HTR-8/SVneo (cell line): ENCODE measurements around the gene TRIM28.
A peak's percentile ranks its signal among the peaks of the same experiment; 100 is the strongest.
"Not testable (repeated sequence)": the region's sequence is repeated elsewhere in the genome, so short reads cannot be mapped to it uniquely, and the experiment has no call there.

Experiments
- DNase-seq: peaks from one replicate; pipeline ENCODE4 v3.0.0; 2011; ENCODE audit warnings: low spot score, mixed read lengths; ENCODE audit not compliant: insufficient read length
- FAIRE-seq: peaks from 2 replicates; lab custom pipeline; 2011; peaks lifted over from hg19 to GRCh38; lab: Jason Lieb, UNC

TRIM28 gene

DNA sequence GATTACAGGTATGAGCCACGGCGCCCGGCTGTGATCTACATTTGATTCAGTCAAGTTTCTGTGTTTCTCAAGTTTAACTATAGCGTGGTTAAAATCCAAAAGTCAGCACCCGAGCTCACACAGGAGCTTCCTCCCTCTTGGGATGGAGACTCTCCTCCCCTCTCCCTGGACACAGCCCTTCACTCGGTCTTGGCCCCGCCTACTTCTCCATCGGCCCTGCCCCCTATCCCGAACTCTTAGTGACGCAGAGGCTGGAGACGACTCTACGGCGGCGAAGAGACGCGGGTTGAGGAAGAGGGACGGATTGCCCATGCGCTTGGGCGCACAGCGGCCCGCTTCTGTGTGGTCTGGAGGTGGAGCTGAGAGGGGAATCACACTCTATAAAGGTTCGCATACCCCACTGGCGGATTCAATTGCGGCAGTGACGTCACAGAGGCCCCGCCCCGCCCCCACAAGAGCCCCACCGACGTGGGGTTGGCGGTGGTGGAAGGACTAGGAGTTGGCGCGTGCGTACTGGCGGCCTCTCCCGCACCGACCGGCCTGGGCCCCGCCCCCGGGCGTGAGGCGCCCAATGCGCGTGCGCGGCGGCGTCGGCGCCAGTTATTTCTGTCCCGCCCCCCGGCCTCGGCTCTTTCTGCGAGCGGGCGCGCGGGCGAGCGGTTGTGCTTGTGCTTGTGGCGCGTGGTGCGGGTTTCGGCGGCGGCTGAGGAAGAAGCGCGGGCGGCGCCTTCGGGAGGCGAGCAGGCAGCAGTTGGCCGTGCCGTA lies at the start of gene TRIM28:
Gene TRIM28, plus strand, starts transcription at position 239 of the 765 bp plus-strand sequence. CDS start 694 bp downstream, outside the sequence.
- peak; percentile 94 for FAIRE-seq
- peak; percentile 98 for DNase-seq

DNA sequence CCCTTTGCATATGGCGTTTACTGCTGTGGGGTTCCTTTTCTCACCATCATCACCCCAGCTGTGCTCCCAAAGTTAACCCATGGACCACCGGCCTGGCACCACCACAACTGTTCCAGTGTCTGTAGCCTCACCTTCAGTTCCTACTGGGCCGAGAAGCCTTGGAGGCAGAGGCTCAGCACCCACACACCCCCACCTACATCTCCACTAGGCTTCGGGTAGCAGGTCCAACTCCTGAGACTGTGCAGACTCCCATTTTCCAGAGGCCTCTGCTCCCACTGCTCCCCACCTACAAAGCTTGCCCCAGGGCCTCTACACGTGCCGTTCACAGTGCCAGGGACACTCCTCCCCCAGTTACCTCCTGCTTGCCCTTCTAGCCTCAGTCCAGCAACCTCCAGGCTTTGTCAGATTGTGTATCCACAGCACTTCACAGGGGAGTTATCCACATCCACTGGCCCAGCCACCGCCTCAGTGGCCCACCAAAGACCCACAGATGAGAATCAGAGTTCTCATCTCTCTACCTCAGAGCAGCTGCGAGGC lies 46.2 kb upstream of the TRIM28 start:
- FAIRE-seq (no peak), DNase-seq (no peak)

DNA sequence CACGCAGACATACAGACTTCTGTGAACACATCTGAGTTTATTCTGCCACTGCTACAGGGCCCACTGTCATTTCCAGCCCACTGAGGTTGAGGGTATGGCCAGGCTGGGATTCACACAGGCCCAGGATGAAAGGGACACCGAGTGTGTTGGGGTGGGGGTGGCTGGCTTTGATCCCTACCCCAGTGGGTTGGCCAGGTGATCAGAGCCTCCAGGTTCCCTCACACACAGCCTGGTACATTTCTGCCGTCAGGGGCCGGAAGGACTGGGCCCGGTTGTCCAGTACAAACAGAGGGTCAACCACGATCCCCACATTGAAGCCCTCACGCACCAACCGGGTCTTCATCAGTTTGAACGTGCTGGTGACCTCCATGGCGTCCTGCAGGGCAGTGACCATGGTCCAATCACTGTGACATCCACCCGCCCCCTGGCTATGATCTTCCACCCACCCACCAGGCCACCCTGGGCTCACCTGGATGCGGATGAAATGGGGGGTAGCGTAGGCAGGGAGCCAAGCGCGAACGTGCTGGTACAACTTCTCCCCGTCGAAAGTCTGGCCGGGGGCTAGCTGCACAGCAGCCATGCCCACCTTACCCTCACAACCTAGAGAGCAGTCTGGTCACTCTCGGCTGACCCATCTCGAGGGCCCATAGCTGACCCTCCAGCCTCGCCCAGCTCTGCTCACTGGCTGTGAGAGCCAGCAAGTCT lies 45.4 kb upstream of the TRIM28 start:
- no peak for DNase-seq
- FAIRE-seq = no peak

DNA sequence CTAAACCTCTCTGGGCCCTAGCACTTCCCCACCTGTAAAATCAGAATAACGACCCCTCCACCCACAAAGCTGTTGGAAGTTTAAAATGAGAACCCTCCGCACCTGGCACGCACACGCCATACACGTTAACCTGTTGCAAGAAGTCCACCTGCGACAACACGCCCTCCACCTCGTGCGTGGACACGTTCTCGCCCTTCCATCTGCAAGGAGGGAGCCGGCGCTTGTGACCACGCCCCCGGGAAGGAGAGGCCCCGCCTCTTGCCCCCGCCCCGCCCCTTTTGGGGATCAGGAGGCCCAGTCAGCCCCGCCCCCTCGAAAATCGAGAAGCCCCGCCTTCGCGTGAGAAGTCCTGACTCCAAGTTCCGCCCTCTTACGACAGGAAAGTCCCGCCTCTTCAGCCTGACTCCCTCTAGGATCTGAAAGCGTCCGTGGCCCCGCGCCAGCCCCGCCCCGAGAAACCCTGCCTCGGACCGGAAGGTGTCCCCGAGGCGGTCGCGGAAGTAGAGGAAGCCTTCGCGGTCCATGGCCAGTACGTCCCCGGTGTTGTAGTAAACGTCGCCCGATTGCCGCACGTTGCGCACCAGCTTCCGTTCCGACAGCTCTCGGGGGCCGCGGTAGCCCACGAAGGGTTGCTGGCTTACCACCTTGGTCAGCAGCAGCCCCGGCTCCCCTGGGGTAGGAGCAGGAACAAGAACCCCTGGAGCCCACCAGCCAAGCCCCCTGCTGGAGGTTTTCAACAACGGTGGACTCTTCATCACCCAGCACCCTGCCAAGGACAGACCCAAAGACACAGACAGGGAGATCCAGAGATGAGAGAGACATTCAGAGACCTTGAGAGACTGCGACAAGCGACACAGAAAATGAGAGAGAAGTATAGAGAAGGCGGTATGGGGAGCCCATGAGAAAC lies 44.6 kb upstream of the TRIM28 start:
- FAIRE-seq = peak; percentile 55
- peak; percentile 95 for DNase-seq

DNA sequence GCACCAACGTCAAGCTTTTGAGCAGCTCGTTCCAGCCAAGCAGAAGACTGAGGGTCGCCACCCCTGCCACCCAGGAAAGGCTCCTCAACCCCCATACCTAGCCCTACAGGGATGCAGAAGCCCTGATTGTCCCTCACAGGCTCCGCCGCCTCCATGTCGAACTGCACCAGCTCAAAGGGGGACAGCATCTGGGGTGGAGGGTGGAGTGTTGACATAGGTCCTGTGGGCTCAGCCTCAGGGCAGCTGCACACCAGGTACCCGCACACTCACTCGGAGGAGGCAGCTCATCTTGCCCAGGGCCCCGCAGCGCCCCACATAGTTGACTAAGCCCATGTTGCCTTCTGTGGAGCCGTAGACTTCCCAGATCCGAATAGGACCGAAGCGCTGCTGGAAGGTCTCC lies 43.6 kb upstream of the TRIM28 start:
- DNase-seq (no peak), FAIRE-seq (no peak)

DNA sequence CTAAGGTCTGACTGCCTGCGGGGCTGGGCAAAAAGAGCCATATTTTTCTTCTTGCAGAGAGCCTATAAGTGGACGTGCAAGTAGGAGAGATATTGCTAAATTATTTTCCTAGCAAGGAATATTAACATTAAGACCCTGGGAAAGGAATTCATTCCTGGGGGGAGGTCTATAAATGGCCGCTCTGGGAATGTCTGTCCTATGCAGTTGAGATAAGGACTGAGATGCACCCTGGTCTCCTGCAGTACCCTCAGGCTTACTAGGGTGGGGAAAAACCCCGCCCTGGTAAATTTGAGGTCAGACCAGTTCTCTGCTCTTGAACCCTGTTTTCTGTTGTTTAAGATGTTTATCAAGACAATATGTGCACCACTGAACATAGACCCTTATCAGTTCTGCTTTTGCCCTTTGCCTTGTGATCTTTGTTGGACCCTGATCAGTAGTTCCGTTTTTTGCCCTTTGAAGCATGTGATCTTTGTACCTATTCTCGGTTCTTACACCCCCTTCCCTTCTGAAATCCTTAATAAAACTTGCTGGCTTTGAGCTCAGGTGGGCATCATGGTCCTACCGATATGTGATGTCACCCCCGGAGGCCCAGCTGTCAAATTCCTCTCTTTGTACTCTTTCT lies 36.2 kb upstream of the TRIM28 start:
- not testable (repeated sequence) for DNase-seq, FAIRE-seq

DNA sequence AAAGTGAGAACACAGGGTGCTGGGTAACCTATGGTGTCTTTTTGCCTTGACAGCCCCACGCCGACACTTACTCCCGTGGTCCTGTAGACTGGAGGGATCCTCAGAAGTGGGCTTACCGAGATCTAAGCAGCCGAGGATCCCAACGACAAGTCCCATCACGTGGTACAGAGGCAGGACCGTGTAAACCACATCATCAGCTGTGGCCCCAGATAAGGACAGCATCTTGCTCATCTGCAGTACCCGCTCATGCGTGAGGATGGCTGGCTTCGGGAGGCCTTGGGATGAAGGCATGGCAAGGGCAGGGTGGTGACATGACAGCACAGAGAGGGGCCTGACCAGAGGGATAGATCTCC lies 34.2 kb upstream of the TRIM28 start:
- FAIRE-seq (no peak), DNase-seq (no peak)

DNA sequence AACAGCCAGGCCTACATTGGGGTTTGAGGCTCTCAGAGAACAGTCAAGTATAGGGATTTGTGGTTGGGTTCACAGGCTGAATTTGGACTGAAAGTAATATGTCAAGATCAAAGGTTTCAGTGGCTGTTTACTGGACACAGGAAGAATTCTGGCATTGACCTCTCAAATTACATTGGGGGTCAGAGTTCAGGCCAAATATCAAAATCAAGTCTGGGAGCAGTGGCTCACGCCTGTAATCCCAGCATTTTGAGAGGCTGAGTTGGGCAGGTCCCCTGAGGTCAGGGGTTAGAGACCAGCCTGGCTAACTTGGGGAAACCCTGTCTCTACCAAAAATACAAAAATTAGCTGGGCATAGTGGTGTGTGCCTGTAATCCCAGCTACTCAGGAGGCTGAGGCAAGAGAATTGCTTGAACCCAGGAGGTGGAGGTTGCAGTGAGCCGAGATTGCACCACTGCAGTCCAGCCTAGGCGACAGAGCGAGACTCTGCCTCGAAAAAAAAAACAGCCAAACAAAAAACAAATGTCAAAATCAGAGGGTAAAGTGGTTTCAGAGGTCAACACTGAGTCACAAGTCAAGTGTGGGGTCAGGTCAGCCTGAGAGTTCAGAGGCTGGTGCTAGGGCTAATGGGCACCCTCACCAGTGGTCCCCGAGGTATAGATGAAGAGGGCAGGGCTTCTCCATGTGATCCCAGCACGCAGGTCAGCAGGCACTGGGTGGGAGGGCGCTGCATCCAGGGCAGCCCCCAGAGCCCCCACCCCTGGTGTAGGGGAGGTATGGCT lies 33.6 kb upstream of the TRIM28 start:
- FAIRE-seq (no peak), DNase-seq (no peak)

DNA sequence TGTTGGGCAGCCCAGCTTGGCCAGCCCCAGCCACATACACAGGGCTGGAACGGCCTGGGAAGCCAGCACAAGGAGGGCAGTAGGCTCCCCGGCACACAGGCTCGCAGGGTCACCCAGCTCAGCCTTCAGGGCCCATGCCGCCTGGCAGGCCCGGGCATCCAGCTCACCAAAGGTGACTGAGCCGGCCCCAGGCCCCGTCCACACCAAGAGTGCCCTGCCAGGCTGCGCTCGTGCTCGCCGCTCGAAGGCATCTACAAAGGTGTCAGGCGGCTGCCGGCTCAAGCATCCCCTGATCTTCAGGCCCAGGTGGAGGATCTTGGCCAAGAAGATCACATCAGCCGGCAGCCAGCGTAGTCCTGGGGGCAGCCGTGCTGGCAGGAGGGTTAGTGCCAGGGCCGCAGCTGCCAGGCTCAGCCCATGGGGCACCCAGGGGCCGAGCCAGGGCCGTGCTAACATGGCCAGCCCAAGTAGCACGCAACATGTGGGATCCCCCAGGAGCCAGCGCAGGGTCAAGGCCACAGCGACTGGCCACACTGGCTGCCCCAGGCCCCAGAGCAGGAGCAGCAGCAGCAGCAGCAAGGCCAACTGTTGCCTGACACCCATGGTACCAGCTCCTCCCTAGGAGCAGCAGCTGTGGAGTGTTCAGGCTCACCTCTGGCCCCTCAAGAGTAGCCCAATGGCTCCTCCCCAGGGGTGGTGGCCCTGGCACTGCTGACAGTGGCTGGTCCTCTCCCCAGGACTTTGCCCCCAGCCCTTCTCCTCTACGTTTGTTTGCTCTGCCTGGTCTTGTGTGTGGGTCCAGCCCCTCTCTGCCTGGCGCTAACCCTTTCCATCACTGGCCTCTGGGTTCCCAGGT lies 32.3 kb upstream of the TRIM28 start, which contains the start of gene SLC27A5:
Gene SLC27A5, minus strand, starts transcription at position 640 of the 856 bp plus-strand sequence. Its CDS starts 37 bp downstream, at position 603.
- DNase-seq (no peak), FAIRE-seq (no peak)

DNA sequence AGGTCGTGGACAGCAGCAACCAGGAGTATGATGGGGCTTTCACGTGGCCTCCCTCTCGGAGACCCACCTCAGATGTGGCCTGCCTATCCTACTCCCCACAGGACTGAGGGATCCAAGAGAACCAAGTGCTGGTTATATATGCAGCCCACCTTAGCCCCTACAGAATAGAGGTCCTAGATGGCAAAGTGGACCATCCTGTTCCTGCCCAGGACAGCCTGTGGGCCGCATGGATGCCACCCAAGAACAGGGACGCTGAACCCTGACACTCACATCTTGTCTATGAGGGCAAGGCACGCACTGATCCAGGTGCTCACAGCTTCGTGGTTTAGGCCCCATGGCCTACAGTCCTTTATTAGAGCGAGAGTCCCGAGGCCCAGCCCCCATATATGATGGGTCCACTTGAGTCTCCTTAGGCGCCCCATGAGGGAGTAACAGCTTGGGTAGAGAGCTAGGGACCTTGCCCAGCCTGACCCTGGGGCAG lies 30.6 kb upstream of the TRIM28 start:
- DNase-seq = no peak
- no peak for FAIRE-seq

DNA sequence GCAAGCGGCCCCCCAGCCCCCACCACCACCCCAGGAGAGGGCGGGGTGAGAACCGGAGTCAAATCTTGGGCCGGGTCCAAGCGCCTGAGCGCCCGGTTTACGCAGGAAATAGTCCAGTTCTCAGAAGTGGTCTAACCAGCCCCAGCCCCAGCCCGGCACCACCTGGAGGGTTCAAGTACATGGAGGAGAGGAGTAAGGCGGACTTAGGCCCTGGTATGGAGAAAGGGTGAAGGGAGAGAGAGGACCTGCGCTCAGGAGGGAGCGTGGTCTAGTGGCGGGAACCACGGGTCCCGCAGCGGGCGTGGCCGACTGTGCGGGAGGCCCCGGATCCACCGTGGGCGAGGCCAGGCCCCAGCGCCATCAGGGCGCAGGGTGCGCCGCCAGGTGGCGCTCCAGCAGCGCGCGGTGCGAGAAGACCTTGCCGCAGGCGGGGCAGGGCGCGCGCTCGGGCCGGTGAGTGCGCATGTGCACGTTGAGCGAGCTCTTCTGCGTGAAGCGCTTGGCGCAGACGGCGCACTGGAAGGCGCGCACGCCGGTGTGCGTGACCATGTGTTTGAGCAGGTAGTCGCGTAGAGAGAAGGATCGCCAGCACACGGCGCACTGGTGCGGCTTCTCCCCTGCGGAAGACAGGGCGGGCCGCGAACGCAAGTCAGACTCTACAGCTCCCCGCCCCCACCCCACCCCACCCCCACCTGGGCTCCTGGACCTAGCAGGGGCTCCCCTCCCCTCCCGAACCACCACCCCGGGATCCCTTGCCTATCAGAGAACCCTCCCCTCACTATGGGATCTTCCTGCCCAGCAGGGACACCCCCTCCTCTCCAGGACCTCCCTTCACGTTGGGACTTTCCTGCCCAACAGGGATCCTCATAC lies 29.9 kb upstream of the TRIM28 start:
- no peak for FAIRE-seq
- DNase-seq = no peak

DNA sequence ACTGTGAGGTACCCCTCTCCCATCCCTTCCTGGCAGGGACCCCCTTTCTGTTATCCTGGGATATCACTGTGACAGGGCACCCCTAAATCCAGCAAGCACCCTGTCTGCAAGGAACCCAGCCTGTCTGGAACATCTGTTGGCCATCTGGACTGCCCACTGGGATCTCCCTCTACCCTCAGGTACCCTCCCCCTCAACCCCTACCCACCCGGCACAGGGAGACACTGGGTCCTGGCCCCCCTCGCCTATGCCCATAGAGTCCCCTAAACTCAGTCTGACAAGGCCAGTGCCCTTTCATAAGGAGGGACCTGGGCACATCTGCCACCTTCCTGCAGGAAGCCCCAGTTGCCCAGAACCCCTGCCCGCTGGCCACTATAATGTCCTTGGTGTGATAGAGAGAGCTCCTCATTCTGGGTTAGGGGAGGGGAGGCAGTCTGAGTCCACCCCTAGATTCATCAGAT lies 29.3 kb upstream of the TRIM28 start:
- no peak for DNase-seq
- FAIRE-seq = no peak

DNA sequence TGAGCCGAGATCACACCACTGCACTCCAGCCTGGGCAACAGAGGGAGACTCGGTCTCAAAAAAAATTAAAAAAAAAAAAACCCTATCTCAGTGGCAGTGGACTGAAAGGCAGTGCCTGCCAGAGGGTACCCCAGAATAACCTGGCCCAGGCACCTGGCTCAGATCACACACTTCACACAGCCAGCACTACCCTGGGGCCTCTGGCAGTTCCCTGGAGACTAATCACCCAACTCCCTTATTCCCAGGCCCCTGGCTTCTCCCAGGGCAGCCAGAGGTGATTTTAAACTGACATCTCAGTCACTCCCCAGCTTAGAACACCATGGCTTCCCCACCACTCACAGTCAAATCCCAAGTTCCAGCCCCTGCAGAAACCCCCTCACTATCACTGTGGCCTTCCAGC lies 28.6 kb upstream of the TRIM28 start:
- FAIRE-seq (no peak), DNase-seq (no peak)

DNA sequence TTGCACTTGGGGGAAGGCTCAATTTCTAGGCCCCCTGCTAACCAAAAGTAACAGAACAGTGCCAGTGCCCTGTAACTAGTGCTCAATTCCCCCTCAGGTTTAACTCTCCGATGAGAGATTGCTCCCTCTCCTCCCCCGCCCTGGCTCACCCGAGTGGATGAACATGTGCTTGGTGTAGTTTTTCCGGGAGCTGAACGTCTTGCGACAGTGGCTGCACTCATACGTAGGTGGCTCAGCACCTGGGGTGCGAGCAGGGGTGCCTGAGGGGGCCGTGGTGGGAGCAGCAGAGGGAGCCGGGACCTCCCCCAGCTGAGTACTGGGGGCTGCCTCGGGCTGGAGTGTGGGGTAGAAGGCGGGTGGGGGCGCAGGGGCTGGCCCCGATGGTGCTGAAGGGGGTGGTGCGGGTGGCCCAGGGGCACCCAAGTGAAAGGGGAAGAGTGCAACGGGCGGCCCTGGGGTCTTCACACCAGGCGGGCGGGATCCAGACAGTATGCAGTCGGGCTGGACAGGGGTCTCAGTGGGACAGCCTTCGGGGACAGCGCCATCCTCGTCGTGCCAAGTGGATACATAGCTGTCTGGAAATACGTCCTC lies 27.5 kb upstream of the TRIM28 start:
- no peak for DNase-seq
- FAIRE-seq = no peak

DNA sequence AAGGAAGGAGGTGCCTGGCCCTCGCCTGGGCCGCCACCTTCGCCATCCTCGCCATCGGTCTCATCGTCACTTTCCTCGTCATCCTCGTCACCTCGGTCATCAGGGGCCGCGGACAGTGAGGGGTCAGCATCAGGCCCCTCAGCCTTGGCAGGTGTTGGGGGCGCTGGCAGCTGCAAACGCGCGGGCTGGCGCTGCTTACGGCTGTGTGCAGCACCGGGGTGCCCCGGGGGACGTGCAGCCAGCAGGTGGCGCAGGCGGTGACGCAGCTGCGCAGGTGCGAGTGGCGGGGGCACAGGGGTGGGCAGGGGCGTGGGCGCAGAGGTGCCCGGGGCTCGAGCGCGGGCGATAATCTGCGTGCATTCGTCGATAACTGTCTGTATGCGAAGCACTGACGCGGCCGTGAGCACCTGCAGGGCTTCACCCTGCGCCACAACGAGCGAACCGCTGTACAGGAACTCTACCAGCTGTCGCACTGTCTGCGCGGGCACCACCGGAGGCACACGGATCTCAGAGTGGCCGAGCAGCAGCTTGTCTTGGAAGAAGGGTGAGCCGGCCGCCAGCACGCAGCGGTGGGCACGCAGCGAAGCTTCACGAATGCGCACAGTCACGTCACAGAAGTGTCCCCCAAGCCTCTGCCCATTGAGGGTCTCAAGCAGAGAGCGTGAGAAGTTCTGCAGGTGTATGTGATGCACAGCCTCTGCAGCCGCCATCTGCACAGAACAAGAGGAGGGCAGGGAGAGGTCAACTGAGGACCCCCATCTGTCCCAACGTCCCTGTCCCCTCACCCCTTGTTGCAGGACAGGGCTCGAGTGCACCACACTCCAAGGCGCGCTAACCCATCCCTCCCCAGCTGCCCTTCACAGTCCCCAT lies 26.7 kb upstream of the TRIM28 start:
- FAIRE-seq (no peak), DNase-seq (no peak)
